ENCODE data around the gene NLGN1. TPM values are rescaled to one million over a fixed set of nuclear protein-coding genes. Genes with fewer than 3 reads are reported as not detected.
"Not testable (repeated sequence)": the region's sequence is repeated elsewhere in the genome, so short reads cannot be mapped to it uniquely, and the experiment has no call there.

The NLGN1 gene
- total and polyA plus RNA-seq, 5 experiments from 2014 or later = not detected

DNA sequence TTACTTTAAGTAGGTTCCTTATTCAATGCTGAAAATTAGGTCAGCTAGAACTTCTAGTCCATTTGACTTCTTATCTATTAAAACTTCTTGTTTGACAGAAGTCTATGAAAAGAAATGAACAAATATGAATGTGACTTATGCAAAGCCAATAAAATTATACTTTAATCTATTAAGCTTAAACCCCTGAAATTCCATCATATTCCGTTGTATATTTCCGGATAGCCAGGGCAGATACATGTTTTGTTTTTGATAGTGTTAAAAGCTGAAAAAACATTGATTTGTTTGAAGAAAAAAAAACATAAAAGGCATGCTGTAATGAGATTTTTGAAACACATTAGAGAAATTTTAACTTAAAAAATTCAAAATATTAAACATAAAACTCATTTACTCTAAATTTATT is 794.4 kb downstream of the NLGN1 start:
- no peaks in the 10 kb centered on the region for H3K27me3 Mint-ChIP-seq
- POLR2A ChIA-PET = no interaction called here
- ATAC-seq (no peak), DNase-seq (no peak)
- H3K9me3 Mint-ChIP-seq = no peaks in the 10 kb centered on the region
- peak overlapping the region in 1 of 10 donors; percentile 18 for H3K4me3 Mint-ChIP-seq
- H3K36me3 Mint-ChIP-seq = no peaks in the 10 kb centered on the region
- peaks cover 2 to 6% (median 4%) of the 10 kb centered on the region in 4 donors for H3K4me1 Mint-ChIP-seq
- H3K27ac Mint-ChIP-seq = peak overlapping the region in 1 of 10 donors; percentile 49

GRCh38 chr3:174192471-174192870 is 794.9 kb downstream of the NLGN1 start:
- H3K36me3 Mint-ChIP-seq = no peaks in the 10 kb centered on the region
- peaks cover 2 to 6% (median 4%) of the 10 kb centered on the region in 4 donors for H3K4me1 Mint-ChIP-seq
- no peak overlapping the region for H3K27ac Mint-ChIP-seq
- DNase-seq (no peak), ATAC-seq (no peak)
- POLR2A ChIA-PET = no interaction called here
- H3K9me3 Mint-ChIP-seq = peaks cover 0 to 2% (median 0%) of the 10 kb centered on the region in 9 donors
- no peak overlapping the region for H3K4me3 Mint-ChIP-seq
- no peaks in the 10 kb centered on the region for H3K27me3 Mint-ChIP-seq

- H3K9me3 Mint-ChIP-seq = peaks cover 0 to 2% (median 0%) of the 10 kb centered on the region in 9 donors
- DNase-seq (no peak), ATAC-seq (no peak)
- H3K36me3 Mint-ChIP-seq = no peaks in the 10 kb centered on the region
- no peak overlapping the region for H3K27ac Mint-ChIP-seq
- POLR2A ChIA-PET = no interaction called here
- no peaks in the 10 kb centered on the region for H3K27me3 Mint-ChIP-seq
- H3K4me1 Mint-ChIP-seq = peaks cover 2 to 6% (median 4%) of the 10 kb centered on the region in 4 donors
- H3K4me3 Mint-ChIP-seq = no peak overlapping the region
These were observed 796.1 kb downstream of the NLGN1 start for GRCh38 chr3:174193604-174194003.

GRCh38 chr3:174197416-174197815 is 799.9 kb downstream of the NLGN1 start:
- Mint-ChIP-seq H3K4me1 (no peaks in the 10 kb centered on the region), H3K9me3 (peaks cover 0 to 3% (median 0%) of the 10 kb centered on the region in 9 donors), H3K27me3 (no peaks in the 10 kb centered on the region), H3K27ac (no peak overlapping the region), H3K4me3 (no peak overlapping the region), H3K36me3 (no peaks in the 10 kb centered on the region)
- DNase-seq (no peak), ATAC-seq (no peak)
- POLR2A ChIA-PET = no interaction called here

GRCh38 chr3:174198199-174198598 is 800.7 kb downstream of the NLGN1 start:
- H3K36me3 Mint-ChIP-seq = no peaks in the 10 kb centered on the region
- DNase-seq (no peak), ATAC-seq (no peak)
- H3K27ac Mint-ChIP-seq = no peak overlapping the region
- peaks cover 0 to 3% (median 0%) of the 10 kb centered on the region in 9 donors for H3K9me3 Mint-ChIP-seq
- POLR2A ChIA-PET = no interaction called here
- no peaks in the 10 kb centered on the region for H3K4me1 Mint-ChIP-seq
- no peak overlapping the region for H3K4me3 Mint-ChIP-seq
- H3K27me3 Mint-ChIP-seq = no peaks in the 10 kb centered on the region

- Mint-ChIP-seq H3K4me3 (no peak overlapping the region), H3K36me3 (no peaks in the 10 kb centered on the region), H3K27me3 (no peaks in the 10 kb centered on the region), H3K27ac (no peak overlapping the region), H3K9me3 (peaks cover 0 to 3% (median 0%) of the 10 kb centered on the region in 9 donors), H3K4me1 (no peaks in the 10 kb centered on the region)
- POLR2A ChIA-PET = no interaction called here
- DNase-seq = no peak
- ATAC-seq = no peak
These were observed 802.2 kb downstream of the NLGN1 start for GRCh38 chr3:174199696-174200095.

DNA sequence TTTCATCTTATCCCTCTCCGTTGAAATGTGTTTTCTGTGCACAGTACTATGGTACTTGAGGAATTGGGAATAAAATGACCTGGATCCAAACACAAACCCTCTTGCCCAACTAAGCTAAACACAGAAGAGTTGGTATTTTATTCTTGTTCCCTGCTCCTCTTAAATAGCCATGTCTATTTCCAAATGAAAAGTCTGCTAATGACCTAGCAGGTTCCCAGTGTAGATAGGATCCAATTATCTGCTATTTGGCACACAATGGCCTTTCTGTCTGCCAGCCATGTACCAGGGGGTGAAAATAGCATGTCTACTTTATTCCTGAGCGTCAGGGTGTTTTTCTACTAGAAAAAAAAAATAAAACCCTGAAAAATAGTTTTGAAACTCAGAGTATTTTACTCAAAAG is 804.6 kb downstream of the NLGN1 start:
- no peaks in the 10 kb centered on the region for H3K4me1 Mint-ChIP-seq
- DNase-seq = no peak
- H3K36me3 Mint-ChIP-seq = no peaks in the 10 kb centered on the region
- ATAC-seq = no peak
- peaks cover 0 to 3% (median 0%) of the 10 kb centered on the region in 9 donors for H3K9me3 Mint-ChIP-seq
- H3K4me3 Mint-ChIP-seq = no peak overlapping the region
- H3K27ac Mint-ChIP-seq = no peak overlapping the region
- no peaks in the 10 kb centered on the region for H3K27me3 Mint-ChIP-seq
- POLR2A ChIA-PET = no interaction called here

DNA sequence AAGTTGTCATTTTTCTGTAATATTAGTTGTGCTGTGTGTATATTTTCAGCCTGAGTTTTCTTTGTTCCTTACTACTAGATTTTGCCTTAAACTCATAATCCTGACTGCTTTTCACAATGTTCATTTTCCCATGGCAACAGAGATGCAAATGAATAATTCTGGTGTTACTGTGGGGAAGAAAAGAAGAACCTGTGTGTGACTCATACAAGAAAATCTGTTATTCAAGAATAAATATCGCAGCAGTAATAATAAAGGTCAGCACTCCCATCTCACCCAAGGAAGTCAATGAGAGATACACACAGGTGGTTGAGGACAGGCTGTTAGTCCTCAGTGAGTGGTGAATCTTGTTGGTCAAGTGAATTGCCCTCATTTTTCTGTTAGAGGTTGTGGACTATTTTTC is 805.0 kb downstream of the NLGN1 start:
- DNase-seq = no peak
- ATAC-seq = no peak
- H3K4me1 Mint-ChIP-seq = no peaks in the 10 kb centered on the region
- no peak overlapping the region for H3K27ac Mint-ChIP-seq
- no peaks in the 10 kb centered on the region for H3K36me3 Mint-ChIP-seq
- H3K9me3 Mint-ChIP-seq = peaks cover 0 to 3% (median 0%) of the 10 kb centered on the region in 9 donors
- no peak overlapping the region for H3K4me3 Mint-ChIP-seq
- POLR2A ChIA-PET = no interaction called here
- no peaks in the 10 kb centered on the region for H3K27me3 Mint-ChIP-seq

DNA sequence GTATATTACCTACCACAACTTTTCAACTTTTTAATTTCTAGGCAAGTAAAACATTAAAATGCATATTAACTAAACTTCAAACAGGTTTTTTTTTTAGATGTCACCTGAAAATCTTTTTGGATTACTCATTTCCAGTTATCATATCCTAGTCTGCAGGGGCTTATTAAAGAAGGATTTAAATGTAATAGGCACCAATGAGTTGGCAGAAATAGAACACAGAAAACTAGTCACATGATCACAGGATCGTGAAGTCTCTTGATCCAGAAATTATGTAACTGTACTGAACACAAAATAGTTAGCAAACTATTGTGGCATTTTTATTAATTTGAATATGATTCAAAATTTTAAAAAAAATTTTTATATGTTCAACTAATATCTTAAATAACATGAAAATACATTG is 807.2 kb downstream of the NLGN1 start:
- peaks cover 0 to 4% (median 0%) of the 10 kb centered on the region in 9 donors for H3K9me3 Mint-ChIP-seq

GRCh38 chr3:174206607-174207192 is 809.2 kb downstream of the NLGN1 start:
- Mint-ChIP-seq H3K27ac (no peak overlapping the region), H3K36me3 (no peaks in the 10 kb centered on the region), H3K27me3 (no peaks in the 10 kb centered on the region), H3K4me1 (no peaks in the 10 kb centered on the region), H3K9me3 (peaks cover 0 to 6% (median 0%) of the 10 kb centered on the region in 9 donors), H3K4me3 (no peak overlapping the region)
- no peak for DNase-seq
- POLR2A ChIA-PET = no interaction called here
- ATAC-seq = no peak

More for the DNA sequence above, 807.2 kb downstream of the NLGN1 start:
- Mint-ChIP-seq H3K4me1 (no peaks in the 10 kb centered on the region), H3K27ac (no peak overlapping the region), H3K36me3 (no peaks in the 10 kb centered on the region), H3K4me3 (no peak overlapping the region), H3K27me3 (no peaks in the 10 kb centered on the region)
- ATAC-seq (no peak), DNase-seq (no peak)
- POLR2A ChIA-PET = no interaction called here

DNA sequence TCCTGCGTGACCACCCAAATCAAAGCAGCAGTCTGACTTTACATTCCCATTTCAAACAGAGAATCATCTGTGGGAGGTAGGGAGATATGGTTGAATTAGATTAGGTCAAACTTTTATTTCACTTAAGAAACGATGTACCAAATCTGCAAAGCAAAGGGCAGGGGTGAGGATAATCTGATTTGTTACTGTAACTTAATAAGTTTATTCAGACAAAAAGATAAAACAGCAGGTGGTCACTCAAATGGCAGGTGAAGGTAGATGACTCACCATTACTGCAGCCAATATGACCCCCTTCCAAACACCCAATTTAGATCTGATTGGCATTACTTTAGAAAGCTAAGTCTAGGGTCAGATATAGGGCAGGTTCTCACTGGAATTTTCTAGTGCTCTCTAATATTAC is 810.6 kb downstream of the NLGN1 start:
- no peak overlapping the region for H3K4me3 Mint-ChIP-seq
- no peak for ATAC-seq
- H3K9me3 Mint-ChIP-seq = peaks cover 0 to 9% (median 0%) of the 10 kb centered on the region in 9 donors
- H3K36me3 Mint-ChIP-seq = no peaks in the 10 kb centered on the region
- H3K27me3 Mint-ChIP-seq = no peaks in the 10 kb centered on the region
- no peak overlapping the region for H3K27ac Mint-ChIP-seq
- DNase-seq = no peak
- no peaks in the 10 kb centered on the region for H3K4me1 Mint-ChIP-seq
- POLR2A ChIA-PET = no interaction called here

GRCh38 chr3:174211896-174212295 is 814.4 kb downstream of the NLGN1 start:
- ATAC-seq, H3K27ac Mint-ChIP-seq, H3K36me3 Mint-ChIP-seq, POLR2A ChIA-PET, DNase-seq, H3K9me3 Mint-ChIP-seq, H3K4me3 Mint-ChIP-seq, H3K4me1 Mint-ChIP-seq, H3K27me3 Mint-ChIP-seq: not testable (repeated sequence)

GRCh38 chr3:174215456-174215855 is 817.9 kb downstream of the NLGN1 start:
- no peak for DNase-seq
- H3K27ac Mint-ChIP-seq = no peak overlapping the region
- H3K36me3 Mint-ChIP-seq = no peaks in the 10 kb centered on the region
- no peak for ATAC-seq
- peaks cover 2 to 11% (median 8%) of the 10 kb centered on the region in 4 donors for H3K4me1 Mint-ChIP-seq
- POLR2A ChIA-PET = no interaction called here
- H3K9me3 Mint-ChIP-seq = peaks cover 0 to 4% (median 0%) of the 10 kb centered on the region in 9 donors
- H3K27me3 Mint-ChIP-seq = no peaks in the 10 kb centered on the region
- no peak overlapping the region for H3K4me3 Mint-ChIP-seq

- Mint-ChIP-seq H3K9me3 (peaks cover 0 to 4% (median 0%) of the 10 kb centered on the region in 9 donors), H3K27me3 (no peaks in the 10 kb centered on the region), H3K4me3 (no peak overlapping the region), H3K4me1 (peaks cover 2 to 11% (median 8%) of the 10 kb centered on the region in 4 donors), H3K27ac (no peak overlapping the region), H3K36me3 (no peaks in the 10 kb centered on the region)
- POLR2A ChIA-PET = no interaction called here
- DNase-seq = no peak
- ATAC-seq = no peak
These were observed 818.5 kb downstream of the NLGN1 start for GRCh38 chr3:174216019-174216418.

Data from naive thymus-derived CD8-positive, alpha-beta T cell (primary cell).